HK-2 (cell line): Measurements from ENCODE around the gene ATOSA.

Experiments
- DNase-seq: peaks from one replicate; pipeline ENCODE4 v3.0.0-alpha.2; 2018; ENCODE audit not compliant: unreplicated experiment

The ATOSA gene

DNA sequence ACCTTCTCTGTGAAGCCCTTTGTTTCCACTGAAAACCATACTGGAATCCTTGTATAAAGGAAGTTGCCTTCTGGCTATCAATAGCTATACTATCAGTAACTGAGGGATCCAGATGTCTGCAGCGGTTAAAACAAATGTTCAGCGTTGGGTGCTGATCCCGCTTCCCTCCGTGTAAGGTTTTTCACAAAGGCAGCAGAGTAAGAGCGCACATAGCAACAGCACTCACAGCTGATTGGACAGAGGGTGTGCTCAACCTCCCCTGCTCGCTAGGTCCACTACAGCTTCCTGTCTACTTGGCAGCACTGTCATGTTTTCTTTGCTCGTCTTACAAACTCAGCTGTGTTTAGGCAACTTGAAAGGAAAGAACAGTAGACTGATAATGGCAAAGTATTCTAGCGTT, 27.3 kb downstream of the ATOSA start:
- DNase-seq: peak; percentile 51

- no peak for DNase-seq
These were observed 28.1 kb downstream of the ATOSA start for GRCh38 chr15:52651114-52651513.

GRCh38 chr15:52649686-52650085, 29.5 kb downstream of the ATOSA start:
- DNase-seq: no peak

- DNase-seq: no peak
These were observed 33.3 kb downstream of the ATOSA start for GRCh38 chr15:52645916-52646315.

DNA sequence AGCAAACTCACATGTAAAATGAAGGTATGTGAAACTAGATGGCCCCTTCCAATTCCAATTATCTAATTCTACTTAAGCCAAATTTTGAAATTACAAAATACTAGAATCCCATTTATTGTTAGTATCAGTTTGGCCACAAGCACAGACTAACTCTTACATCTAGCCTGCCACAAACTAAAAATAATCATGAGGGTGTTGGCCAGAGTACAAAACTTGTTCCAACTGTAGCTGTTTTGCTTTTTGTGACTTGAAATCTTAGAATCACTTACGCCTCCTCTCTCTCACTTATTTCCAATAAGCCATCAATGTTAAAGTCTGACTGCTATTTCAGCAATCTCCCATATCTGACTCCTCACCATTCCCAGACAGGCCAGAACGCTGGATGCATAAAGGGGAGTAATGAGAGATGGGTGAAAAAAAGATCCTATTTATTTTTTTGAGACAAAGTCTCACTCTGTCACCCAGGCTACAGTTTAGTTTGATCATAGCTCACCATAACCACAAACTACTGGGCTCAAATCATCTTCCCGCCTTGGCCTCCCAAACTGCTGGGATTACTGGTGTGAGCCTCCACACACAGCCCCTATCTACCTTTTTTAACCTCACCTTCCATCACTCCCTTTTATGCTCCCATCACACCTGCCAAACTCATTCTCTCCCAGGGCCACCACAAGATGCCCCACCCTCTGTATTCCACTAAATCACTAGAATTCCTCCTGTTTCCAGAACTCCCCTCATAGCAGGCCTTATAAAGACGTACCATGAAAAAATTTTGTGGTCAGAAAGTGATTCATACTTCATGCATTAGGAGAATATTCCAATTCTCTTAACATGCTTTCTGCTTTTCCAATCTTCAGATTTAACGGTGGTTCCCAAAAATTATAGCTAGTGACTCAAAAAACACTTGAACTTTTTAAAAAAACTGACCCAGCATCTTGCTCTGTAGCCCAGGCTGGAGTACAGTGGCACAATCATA, 36.5 kb downstream of the ATOSA start:
- no peak for DNase-seq

DNA sequence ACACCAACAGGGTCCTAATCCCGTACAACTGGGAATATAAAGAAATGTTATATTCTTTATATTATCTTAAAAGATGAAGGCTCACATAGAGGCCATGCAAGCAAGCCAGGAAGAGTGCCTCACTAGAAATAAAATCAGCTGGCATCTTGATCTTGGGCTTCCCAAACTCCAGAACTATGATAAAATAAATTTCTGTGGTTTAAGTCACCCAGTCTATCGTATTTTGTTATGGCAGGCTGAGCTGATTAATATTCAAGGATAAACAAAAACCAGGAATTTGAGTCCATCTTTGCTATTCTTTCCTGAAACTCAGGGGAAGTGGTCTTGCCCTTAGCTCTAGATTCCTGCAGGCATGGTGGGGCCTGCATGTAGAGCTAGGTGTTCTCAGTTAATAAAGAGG, 42.7 kb downstream of the ATOSA start:
- no peak for DNase-seq

DNA sequence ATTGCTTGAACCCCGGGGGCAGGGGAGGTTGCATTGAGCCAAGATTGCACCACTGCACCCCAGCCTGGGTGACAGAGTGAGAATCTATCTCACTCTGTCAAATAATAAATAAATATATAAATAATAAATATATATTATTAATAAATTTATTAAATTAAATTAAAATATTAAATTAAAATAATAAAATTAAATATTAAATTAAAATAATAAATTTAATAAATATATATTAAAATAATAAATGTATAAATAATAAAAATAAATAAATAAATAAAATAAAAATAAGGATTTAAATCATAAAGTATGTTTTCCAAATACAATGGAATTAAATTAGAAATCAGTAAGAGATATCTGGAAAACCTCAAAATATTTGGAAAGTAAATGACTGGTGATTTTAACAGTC, 43.3 kb downstream of the ATOSA start:
- no peak for DNase-seq
